Endometrial microvascular endothelial cells (primary cell): ENCODE data around the gene SLC2A9. TPM values are rescaled to one million over a fixed set of nuclear protein-coding genes. Genes with fewer than 3 reads are reported as not detected.

Source experiments
- in situ Hi-C: cut with HindIII; loops from 2 replicates; pipeline ENCODE4 v1.10.0; 2017; ENCODE audit warnings: low sequenced_read_pairs, low pct_unique_long_range_greater_than_20kb; ENCODE audit errors: inconsistent ontology term
- total RNA-seq: library from RNA; depleted of rRNA; stranded (reverse); fragments of >200 nt; gene quantifications from one replicate; pipeline ENCODE4 v1.2.3, GENCODE V29; 2015; ENCODE audit errors: inconsistent ontology term

SLC2A9 gene
- total RNA-seq, 1 donor from 2014 or later = 0.65 TPM

- in situ Hi-C loops = no loop called here
These were observed 2.5 kb upstream of the SLC2A9 start for GRCh38 chr4:10023806-10024205.

DNA sequence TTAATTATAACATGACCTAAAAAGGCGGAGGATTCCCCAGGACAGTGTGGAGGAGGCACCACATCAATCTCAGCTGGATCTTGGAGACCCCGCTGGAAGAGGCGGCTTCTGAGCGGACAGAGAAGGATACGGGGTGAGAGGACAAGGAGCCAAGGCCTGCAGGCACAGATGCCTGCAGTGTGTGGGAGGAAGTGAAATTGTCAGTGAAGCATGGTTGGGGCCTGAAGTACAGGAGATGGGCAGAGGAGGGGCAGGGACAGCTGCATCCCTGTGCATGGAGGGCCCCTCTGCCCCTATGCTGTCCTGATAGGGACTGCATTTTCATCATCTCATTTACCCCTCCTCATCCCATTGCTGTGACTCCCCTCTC, 1.7 kb upstream of the SLC2A9 start:
- in situ Hi-C loops = no loop called here

GRCh38 chr4:10022346-10023049, 1.2 kb upstream of the SLC2A9 start:
- in situ Hi-C loops = no loop called here

- in situ Hi-C loops = no loop called here
These were observed 341 bp upstream of the SLC2A9 start for GRCh38 chr4:10021653-10022023.

DNA sequence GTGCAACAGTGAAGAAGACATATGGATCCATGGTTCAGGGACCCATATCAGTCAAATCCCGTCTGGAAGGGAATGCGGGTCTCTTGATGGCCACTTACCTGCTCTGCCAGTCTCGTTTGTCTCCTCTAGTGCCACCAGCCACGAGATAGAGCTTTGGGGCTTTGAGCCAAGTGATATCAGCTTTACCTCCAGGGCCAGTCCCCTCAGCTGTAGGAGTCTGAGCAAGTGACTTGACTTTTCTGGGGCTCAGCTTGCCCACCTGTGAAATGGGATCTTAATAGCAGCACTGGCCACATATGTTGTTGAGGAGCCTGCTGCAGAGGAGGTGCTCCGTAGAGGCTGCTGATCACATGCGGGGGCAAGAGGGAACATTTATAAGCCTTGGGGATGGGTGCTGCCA, 1.2 kb downstream of the SLC2A9 start:
- in situ Hi-C loops = no loop called here

DNA sequence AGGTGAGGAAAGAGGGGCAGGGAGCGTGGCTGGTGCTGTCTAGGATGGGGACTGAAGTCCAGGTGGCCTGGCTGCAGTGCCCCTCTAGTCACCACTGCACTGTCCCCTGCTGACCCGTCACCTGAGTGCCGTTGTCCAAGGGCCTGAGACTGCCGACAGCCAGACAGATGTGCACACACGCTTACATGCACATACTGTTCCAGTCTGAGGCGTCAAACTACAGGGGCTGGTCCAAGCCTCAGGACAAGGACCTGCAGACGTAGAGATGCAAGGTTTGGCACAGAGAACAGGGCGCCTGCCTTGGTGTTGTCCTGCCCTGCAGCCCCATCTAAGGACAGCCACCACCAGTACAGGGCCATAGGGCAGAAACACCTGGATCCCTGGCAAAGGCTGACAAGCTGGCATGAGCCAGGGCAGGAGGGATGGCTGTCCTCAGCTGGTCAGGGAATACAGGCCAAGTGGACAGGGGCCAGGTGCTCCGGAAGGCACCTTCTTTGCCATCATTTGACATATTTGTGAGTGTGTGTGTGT, 1.7 kb downstream of the SLC2A9 start:
- in situ Hi-C loops = no loop called here

DNA sequence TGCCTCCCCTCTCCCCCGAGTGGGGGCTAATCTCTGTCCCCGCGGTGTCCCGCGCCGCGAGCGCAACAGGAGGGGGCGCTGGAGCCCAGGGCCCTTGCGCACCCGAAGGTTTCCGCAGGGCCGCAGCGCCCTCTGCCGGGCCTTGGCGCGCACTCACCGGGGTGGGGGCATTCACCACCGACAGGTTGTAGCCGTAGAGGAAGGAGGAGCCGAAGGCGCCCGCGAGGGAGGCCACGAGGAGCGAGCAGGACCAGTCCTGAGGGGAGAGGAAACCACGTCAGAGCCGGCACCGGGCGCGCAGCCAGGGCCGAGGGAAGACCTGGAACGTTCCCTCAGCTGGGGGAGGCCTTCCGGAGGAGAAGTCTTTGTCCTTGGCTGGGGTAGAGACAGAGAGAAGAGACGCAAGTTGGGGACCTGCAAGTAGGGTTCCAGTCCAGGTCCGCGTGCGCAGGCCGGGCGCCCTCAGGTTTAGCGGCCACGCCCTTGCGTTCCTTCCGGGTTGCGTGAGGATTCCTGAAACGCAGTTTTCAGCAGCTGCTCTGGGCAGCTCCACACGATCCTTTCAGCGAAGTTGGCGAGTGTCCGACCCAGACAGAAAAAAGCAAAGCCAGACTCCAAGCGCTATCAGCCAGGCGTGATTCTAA, 2.4 kb downstream of the SLC2A9 start:
- in situ Hi-C loops = no loop called here

GRCh38 chr4:10017037-10017893, 4.0 kb downstream of the SLC2A9 start:
- in situ Hi-C loops = no loop called here

DNA sequence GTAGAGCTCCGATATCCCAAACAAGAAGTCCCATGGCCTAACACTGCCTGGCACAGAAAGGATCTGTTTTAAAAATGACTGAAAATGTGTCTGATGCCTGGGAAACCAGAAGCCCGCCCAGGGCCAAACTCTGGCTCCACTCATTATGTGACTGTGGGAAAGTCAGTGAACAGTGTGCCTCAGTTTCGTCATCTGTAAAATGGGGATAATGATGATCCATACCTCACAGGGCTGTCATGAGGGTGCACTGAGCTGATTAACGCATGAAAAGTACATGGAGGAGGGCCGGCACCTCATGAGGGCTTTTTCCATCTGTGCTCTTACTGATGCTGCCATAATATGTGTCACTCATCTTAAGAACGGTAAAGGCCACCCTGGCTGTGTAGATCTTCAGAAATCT, 5.1 kb downstream of the SLC2A9 start:
- in situ Hi-C loops = no loop called here

DNA sequence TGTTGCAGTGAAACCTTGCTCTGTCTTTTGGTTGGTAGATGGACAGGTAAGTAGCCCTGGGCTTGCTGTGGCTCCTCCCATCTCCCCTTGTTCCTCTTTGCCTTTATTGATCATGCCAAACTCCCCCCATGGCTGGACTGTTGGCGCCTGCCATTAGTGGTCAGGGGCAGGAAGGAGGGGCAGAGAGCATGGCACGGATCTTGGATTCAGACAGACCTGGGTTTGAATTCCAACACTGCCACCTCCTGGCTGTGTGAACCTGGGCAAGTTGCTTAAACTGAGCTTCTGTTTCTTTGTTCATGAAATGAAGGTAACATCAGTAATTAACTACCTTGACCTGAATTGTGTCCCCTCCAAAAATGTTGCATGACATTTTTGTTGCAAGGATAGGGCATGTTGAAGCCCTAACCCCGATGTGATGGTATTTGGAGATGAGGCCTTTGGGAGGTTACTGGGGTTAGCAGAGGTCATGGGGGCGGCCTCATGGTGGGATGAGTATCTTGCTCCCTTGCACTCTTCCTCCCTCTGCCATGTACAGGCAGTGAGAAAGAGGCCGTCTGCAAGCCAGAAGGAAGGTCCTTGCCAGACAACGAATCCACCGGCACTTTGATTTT, 6.0 kb downstream of the SLC2A9 start:
- in situ Hi-C loops = no loop called here

DNA sequence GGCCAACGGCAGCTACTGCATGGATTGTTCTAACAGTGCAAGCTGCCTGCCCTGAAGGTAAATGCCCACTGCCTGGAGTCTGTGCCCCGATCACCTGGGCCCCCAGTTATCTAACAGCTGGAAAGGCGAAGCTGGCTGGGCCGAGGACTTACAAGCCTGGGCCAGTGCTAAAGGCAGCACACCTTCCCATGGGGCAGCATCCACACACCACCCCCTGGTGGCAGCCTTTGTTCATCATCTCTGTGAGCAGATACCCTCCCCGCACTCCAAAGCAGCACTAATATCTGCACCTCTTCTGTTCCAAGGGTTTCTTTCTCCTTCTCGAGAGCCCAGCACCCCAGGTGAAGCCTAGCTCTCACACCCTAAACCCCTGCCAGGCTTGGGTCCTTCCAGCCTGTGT, 7.6 kb downstream of the SLC2A9 start:
- in situ Hi-C loops = no loop called here

GRCh38 chr4:10011885-10012284, 9.4 kb downstream of the SLC2A9 start:
- in situ Hi-C loops = no loop called here

- in situ Hi-C loops = no loop called here
These were observed 10.0 kb downstream of the SLC2A9 start for GRCh38 chr4:10011277-10011676.

DNA sequence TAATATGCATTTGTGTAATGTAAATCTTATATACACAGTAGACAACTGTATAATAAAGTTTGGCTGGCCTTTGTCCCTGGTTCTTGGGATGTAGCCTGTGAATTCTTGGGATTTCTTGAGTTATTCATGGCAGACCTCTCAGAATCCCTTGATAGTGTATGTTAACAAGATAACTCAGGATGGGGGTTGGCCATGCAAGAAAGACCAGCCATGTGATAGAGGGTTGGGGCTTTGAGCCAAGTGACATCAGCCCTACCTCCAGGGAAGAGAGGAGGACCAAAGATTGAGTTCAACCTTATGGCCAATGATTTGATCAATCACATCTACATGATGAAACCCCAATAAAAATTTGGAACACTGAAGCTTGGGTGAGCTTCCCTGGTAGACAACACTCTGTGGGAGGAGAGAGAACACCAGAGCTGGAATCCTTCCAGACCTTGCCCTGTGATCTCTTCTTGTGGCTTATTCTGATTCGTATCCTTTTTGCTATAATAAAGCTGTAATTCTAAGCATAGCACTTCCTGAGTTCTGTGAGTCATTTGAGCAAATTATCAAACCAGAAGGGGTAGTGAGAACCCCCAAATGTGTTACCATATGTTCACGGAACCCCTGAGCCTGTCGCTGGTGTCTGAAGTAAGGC, 11.3 kb downstream of the SLC2A9 start:
- in situ Hi-C loops = no loop called here

- in situ Hi-C loops = no loop called here
These were observed 12.7 kb downstream of the SLC2A9 start for GRCh38 chr4:10008609-10009005.

GRCh38 chr4:10007793-10008608, 13.3 kb downstream of the SLC2A9 start:
- in situ Hi-C loops = no loop called here

- in situ Hi-C loops = no loop called here
These were observed 13.9 kb downstream of the SLC2A9 start for GRCh38 chr4:10007436-10007740.
